ENCODE results near the gene FRMPD1. TPM values are rescaled to one million over a fixed set of nuclear protein-coding genes. Genes with fewer than 3 reads are reported as not detected.

The FRMPD1 gene
- total and polyA plus RNA-seq, 7 experiments from 2014 or later: not detected

GRCh38 chr9:37653385-37653784 lies 2.6 kb downstream of the FRMPD1 start:
- Mint-ChIP-seq H3K9me3 (no peaks in the 10 kb centered on the region), H3K27ac (no peak overlapping the region), H3K36me3 (peaks cover 0 to 5% (median 0%) of the 10 kb centered on the region in 5 donors), H3K4me1 (peaks cover 6 to 19% (median 14%) of the 10 kb centered on the region in 7 donors), H3K27me3 (peaks cover 62 to 77% (median 73%) of the 10 kb centered on the region in 5 donors), H3K4me3 (no peak overlapping the region)
- H3K27me3 ChIP-seq (ENCODE audit: control insufficient read depth in 2 of 2, insufficient read depth in 2 of 2, low read length in 2 of 2): peaks cover 0 to 7% of the 10 kb centered on the region in 2 donors
- no peak overlapping the region for H3K27ac ChIP-seq (ENCODE audit: low read depth, low read length)
- H3K9me3 ChIP-seq (ENCODE audit: control insufficient read depth in 2 of 3, low read length in 3 of 3): no peaks in the 10 kb centered on the region
- intact Hi-C loops (cut with micrococcal nuclease): no loop called here
- DNase-seq: no peak
- POLR2A ChIA-PET: interaction anchor here (0.6 kb wide), 1 partner anchor 10 kb away, joined by 4 read pairs; no protein-coding TSS in a partner anchor
- H3K4me1 ChIP-seq (ENCODE audit: control insufficient read depth in 2 of 2, insufficient read depth in 2 of 2, low read length in 2 of 2): peaks cover 0 to 5% of the 10 kb centered on the region in 2 donors
- H3K36me3 ChIP-seq (ENCODE audit: control insufficient read depth in 2 of 3, insufficient read depth in 3 of 3, low read length in 3 of 3): no peaks in the 10 kb centered on the region
- H3K4me3 ChIP-seq (ENCODE audit: low read length): no peak overlapping the region
- CTCF ChIA-PET: no interaction called here
- no peak for ATAC-seq

GRCh38 chr9:37656936-37657335 lies 6.2 kb downstream of the FRMPD1 start:
- H3K4me1 ChIP-seq (ENCODE audit: control insufficient read depth in 2 of 2, insufficient read depth in 2 of 2, low read length in 2 of 2): no peaks in the 10 kb centered on the region
- no peaks in the 10 kb centered on the region for H3K9me3 Mint-ChIP-seq
- H3K27ac ChIP-seq (ENCODE audit: low read depth, low read length): no peak overlapping the region
- no peak overlapping the region for H3K4me3 ChIP-seq (ENCODE audit: low read length)
- H3K27me3 ChIP-seq (ENCODE audit: control insufficient read depth in 2 of 2, insufficient read depth in 2 of 2, low read length in 2 of 2): peaks cover 0 to 7% of the 10 kb centered on the region in 2 donors
- ChIA-PET CTCF (no interaction called here), POLR2A (no interaction called here)
- no peaks in the 10 kb centered on the region for H3K36me3 ChIP-seq (ENCODE audit: control insufficient read depth in 2 of 3, insufficient read depth in 3 of 3, low read length in 3 of 3)
- no peak for DNase-seq
- intact Hi-C loops (cut with micrococcal nuclease): no loop called here
- peaks cover 0 to 6% (median 1%) of the 10 kb centered on the region in 7 donors for H3K4me1 Mint-ChIP-seq
- ATAC-seq: no peak
- H3K27me3 Mint-ChIP-seq: peaks cover 49 to 60% (median 55%) of the 10 kb centered on the region in 5 donors
- no peak overlapping the region for H3K4me3 Mint-ChIP-seq
- H3K9me3 ChIP-seq (ENCODE audit: control insufficient read depth in 2 of 3, low read length in 3 of 3): no peaks in the 10 kb centered on the region
- no peak overlapping the region for H3K27ac Mint-ChIP-seq
- H3K36me3 Mint-ChIP-seq: peaks cover 0 to 5% (median 0%) of the 10 kb centered on the region in 5 donors

- H3K27ac Mint-ChIP-seq: no peak overlapping the region
- CTCF ChIA-PET: no interaction called here
- no peak for DNase-seq
These were observed 9.9 kb downstream of the FRMPD1 start for GRCh38 chr9:37660691-37661090.

GRCh38 chr9:37663926-37664325 lies 13.2 kb downstream of the FRMPD1 start:
- H3K27me3 Mint-ChIP-seq: peaks cover 17 to 38% (median 20%) of the 10 kb centered on the region in 5 donors
- no peaks in the 10 kb centered on the region for H3K9me3 ChIP-seq (ENCODE audit: control insufficient read depth in 2 of 3, low read length in 3 of 3)
- H3K9me3 Mint-ChIP-seq: no peaks in the 10 kb centered on the region
- H3K27ac ChIP-seq (ENCODE audit: low read depth, low read length): no peak overlapping the region
- H3K36me3 ChIP-seq (ENCODE audit: control insufficient read depth in 2 of 3, insufficient read depth in 3 of 3, low read length in 3 of 3): no peaks in the 10 kb centered on the region
- H3K36me3 Mint-ChIP-seq: no peaks in the 10 kb centered on the region
- intact Hi-C loops (cut with micrococcal nuclease): no loop called here
- no peak overlapping the region for H3K27ac Mint-ChIP-seq
- no peak for DNase-seq
- H3K27me3 ChIP-seq (ENCODE audit: control insufficient read depth in 2 of 2, insufficient read depth in 2 of 2, low read length in 2 of 2): no peaks in the 10 kb centered on the region
- H3K4me1 ChIP-seq (ENCODE audit: control insufficient read depth in 2 of 2, insufficient read depth in 2 of 2, low read length in 2 of 2): no peaks in the 10 kb centered on the region
- CTCF ChIA-PET: no interaction called here
- no peak overlapping the region for H3K4me3 ChIP-seq (ENCODE audit: low read length)
- ATAC-seq: no peak
- POLR2A ChIA-PET: no interaction called here
- H3K4me3 Mint-ChIP-seq: no peak overlapping the region
- no peaks in the 10 kb centered on the region for H3K4me1 Mint-ChIP-seq

More at GRCh38 chr9:37660691-37661090, 9.9 kb downstream of the FRMPD1 start:
- POLR2A ChIA-PET: no interaction called here
- Histone ChIP-seq H3K27ac (ENCODE audit: low read depth, low read length) (no peak overlapping the region), H3K36me3 (ENCODE audit: control insufficient read depth in 2 of 3, insufficient read depth in 3 of 3, low read length in 3 of 3) (no peaks in the 10 kb centered on the region), H3K27me3 (ENCODE audit: control insufficient read depth in 2 of 2, insufficient read depth in 2 of 2, low read length in 2 of 2) (no peaks in the 10 kb centered on the region), H3K4me3 (ENCODE audit: low read length) (no peak overlapping the region), H3K9me3 (ENCODE audit: control insufficient read depth in 2 of 3, low read length in 3 of 3) (no peaks in the 10 kb centered on the region), H3K4me1 (ENCODE audit: control insufficient read depth in 2 of 2, insufficient read depth in 2 of 2, low read length in 2 of 2) (no peaks in the 10 kb centered on the region)
- peaks cover 24 to 41% (median 32%) of the 10 kb centered on the region in 5 donors for H3K27me3 Mint-ChIP-seq
- H3K9me3 Mint-ChIP-seq: no peaks in the 10 kb centered on the region
- H3K36me3 Mint-ChIP-seq: no peaks in the 10 kb centered on the region
- ATAC-seq: no peak
- H3K4me1 Mint-ChIP-seq: no peaks in the 10 kb centered on the region
- intact Hi-C loops (cut with micrococcal nuclease): no loop called here
- no peak overlapping the region for H3K4me3 Mint-ChIP-seq

GRCh38 chr9:37667706-37668105 lies 17.0 kb downstream of the FRMPD1 start:
- CTCF ChIA-PET: no interaction called here
- POLR2A ChIA-PET: no interaction called here
- Histone ChIP-seq H3K36me3 (ENCODE audit: control insufficient read depth in 2 of 3, insufficient read depth in 3 of 3, low read length in 3 of 3) (no peaks in the 10 kb centered on the region), H3K4me3 (ENCODE audit: low read length) (no peak overlapping the region), H3K27ac (ENCODE audit: low read depth, low read length) (no peak overlapping the region), H3K27me3 (ENCODE audit: control insufficient read depth in 2 of 2, insufficient read depth in 2 of 2, low read length in 2 of 2) (no peaks in the 10 kb centered on the region), H3K9me3 (ENCODE audit: control insufficient read depth in 2 of 3, low read length in 3 of 3) (no peaks in the 10 kb centered on the region), H3K4me1 (ENCODE audit: control insufficient read depth in 2 of 2, insufficient read depth in 2 of 2, low read length in 2 of 2) (no peaks in the 10 kb centered on the region)
- H3K27ac Mint-ChIP-seq: no peak overlapping the region
- no peak for DNase-seq
- no peaks in the 10 kb centered on the region for H3K4me1 Mint-ChIP-seq
- H3K9me3 Mint-ChIP-seq: no peaks in the 10 kb centered on the region
- no peak for ATAC-seq
- peaks cover 22 to 53% (median 27%) of the 10 kb centered on the region in 5 donors for H3K27me3 Mint-ChIP-seq
- H3K4me3 Mint-ChIP-seq: no peak overlapping the region
- intact Hi-C loops (cut with micrococcal nuclease): no loop called here
- H3K36me3 Mint-ChIP-seq: no peaks in the 10 kb centered on the region

- no peaks in the 10 kb centered on the region for H3K4me1 Mint-ChIP-seq
- ChIA-PET CTCF (no interaction called here), POLR2A (interaction anchor here (0.6 kb wide), 1 partner anchor 19 kb away, joined by 3 read pairs; no protein-coding TSS in a partner anchor)
- Histone ChIP-seq H3K9me3 (ENCODE audit: control insufficient read depth in 2 of 3, low read length in 3 of 3) (no peaks in the 10 kb centered on the region), H3K36me3 (ENCODE audit: control insufficient read depth in 2 of 3, insufficient read depth in 3 of 3, low read length in 3 of 3) (no peaks in the 10 kb centered on the region), H3K27me3 (ENCODE audit: control insufficient read depth in 2 of 2, insufficient read depth in 2 of 2, low read length in 2 of 2) (no peaks in the 10 kb centered on the region), H3K27ac (ENCODE audit: low read depth, low read length) (no peak overlapping the region), H3K4me3 (ENCODE audit: low read length) (no peak overlapping the region), H3K4me1 (ENCODE audit: control insufficient read depth in 2 of 2, insufficient read depth in 2 of 2, low read length in 2 of 2) (no peaks in the 10 kb centered on the region)
- H3K27me3 Mint-ChIP-seq: peaks cover 22 to 53% (median 27%) of the 10 kb centered on the region in 5 donors
- H3K27ac Mint-ChIP-seq: no peak overlapping the region
- ATAC-seq (no peak), DNase-seq (no peak)
- intact Hi-C loops (cut with micrococcal nuclease): no loop called here
- H3K9me3 Mint-ChIP-seq: no peaks in the 10 kb centered on the region
- no peak overlapping the region for H3K4me3 Mint-ChIP-seq
- H3K36me3 Mint-ChIP-seq: no peaks in the 10 kb centered on the region
These were observed 17.4 kb downstream of the FRMPD1 start for GRCh38 chr9:37668116-37668601.

- no peak overlapping the region for H3K4me3 Mint-ChIP-seq
- peaks cover 18 to 50% (median 29%) of the 10 kb centered on the region in 5 donors for H3K27me3 Mint-ChIP-seq
- no peaks in the 10 kb centered on the region for H3K4me1 ChIP-seq (ENCODE audit: control insufficient read depth in 2 of 2, insufficient read depth in 2 of 2, low read length in 2 of 2)
- CTCF ChIA-PET: no interaction called here
- intact Hi-C loops (cut with micrococcal nuclease): no loop called here
- POLR2A ChIA-PET: no interaction called here
- no peaks in the 10 kb centered on the region for H3K27me3 ChIP-seq (ENCODE audit: control insufficient read depth in 2 of 2, insufficient read depth in 2 of 2, low read length in 2 of 2)
- H3K4me3 ChIP-seq (ENCODE audit: low read length): no peak overlapping the region
- H3K9me3 ChIP-seq (ENCODE audit: control insufficient read depth in 2 of 3, low read length in 3 of 3): no peaks in the 10 kb centered on the region
- H3K4me1 Mint-ChIP-seq: no peaks in the 10 kb centered on the region
- H3K36me3 Mint-ChIP-seq: no peaks in the 10 kb centered on the region
- H3K27ac ChIP-seq (ENCODE audit: low read depth, low read length): no peak overlapping the region
- H3K27ac Mint-ChIP-seq: no peak overlapping the region
- no peak for DNase-seq
- ATAC-seq: no peak
- H3K9me3 Mint-ChIP-seq: no peaks in the 10 kb centered on the region
- no peaks in the 10 kb centered on the region for H3K36me3 ChIP-seq (ENCODE audit: control insufficient read depth in 2 of 3, insufficient read depth in 3 of 3, low read length in 3 of 3)
These were observed 18.5 kb downstream of the FRMPD1 start for GRCh38 chr9:37669232-37669631.
